ENCODE data around the gene SLC47A2.

GRCh38 chr17:19753661-19754463 is 37.5 kb upstream of the SLC47A2 start:
- TF ChIP-seq CTCF (IDR thresholded peaks at IDR 0.05), result peak; percentile 91
- TF ChIP-seq SIN3A (IDR thresholded peaks at IDR 0.05; ENCODE audit: borderline replicate concordance, insufficient read depth, low read depth, low read length), result no peak
- no peak for TF ChIP-seq POLR2AphosphoS5 (IDR thresholded peaks at IDR 0.05; ENCODE audit: low read depth, low read length)
- TF ChIP-seq TCF7L2 (IDR thresholded peaks at IDR 0.05; ENCODE audit: low read depth, low read length), result no peak
